C4-2B (cell line): ENCODE data around the gene THADA.

ENCODE experiments used
- ZFX ChIP-seq: fragments of 450-650 bp; IDR thresholded peaks from 2 replicates; pipeline ENCODE4 v1.6.1; 2017
- TF ChIP-seq, protein P1 (sequence below): fragments of 450-650 bp; conservative IDR thresholded peaks from 2 replicates; pipeline ENCODE4 v1.5.1; 2017; ENCODE audit warnings: mild to moderate bottlenecking

DNA sequence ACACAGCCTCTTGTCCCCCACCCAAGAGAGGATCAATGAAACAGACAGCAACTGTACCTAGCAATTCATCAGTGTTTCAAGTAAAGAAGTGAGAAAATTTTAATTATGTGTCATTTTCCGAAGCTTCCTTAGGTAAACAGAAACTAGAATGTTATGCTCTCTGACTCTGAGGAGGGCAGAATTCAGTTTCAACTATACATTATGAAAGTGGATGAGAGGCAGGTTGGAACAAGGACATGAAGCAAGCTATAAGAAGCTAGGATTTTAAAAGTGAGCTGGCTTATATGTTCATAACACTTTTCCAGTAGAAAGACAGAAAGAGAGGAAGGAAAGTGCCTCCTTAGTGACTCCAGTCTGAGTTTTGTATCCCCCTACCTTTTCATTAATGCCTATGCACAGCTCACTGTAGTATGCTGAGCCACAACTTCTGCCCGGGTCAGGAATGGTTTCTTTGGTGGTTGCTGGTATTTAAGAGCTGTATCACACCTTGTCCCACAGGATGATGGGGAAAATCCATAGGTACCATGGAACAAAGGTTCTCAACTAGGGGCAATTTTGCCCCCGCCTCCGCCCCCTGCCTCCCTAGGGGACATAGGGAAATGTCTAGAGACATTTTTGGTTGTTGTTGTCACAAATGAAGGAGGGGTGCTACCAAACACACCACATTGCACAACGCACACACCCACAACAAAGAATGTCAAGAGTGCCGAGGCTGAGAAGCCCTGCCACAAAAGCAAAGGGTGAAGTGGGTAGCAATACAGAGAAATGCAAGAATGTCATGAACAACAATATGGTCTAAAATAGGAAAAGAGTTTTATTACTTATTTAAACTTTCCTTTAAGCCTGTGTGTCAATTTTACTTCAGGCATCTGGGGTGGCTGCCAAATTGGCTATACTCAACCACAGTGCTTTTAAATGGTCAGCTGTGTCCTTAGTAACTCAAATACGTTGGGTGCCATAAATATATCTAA lies 208.5 kb downstream of the THADA start:
- TF ChIP-seq, protein P1, sequence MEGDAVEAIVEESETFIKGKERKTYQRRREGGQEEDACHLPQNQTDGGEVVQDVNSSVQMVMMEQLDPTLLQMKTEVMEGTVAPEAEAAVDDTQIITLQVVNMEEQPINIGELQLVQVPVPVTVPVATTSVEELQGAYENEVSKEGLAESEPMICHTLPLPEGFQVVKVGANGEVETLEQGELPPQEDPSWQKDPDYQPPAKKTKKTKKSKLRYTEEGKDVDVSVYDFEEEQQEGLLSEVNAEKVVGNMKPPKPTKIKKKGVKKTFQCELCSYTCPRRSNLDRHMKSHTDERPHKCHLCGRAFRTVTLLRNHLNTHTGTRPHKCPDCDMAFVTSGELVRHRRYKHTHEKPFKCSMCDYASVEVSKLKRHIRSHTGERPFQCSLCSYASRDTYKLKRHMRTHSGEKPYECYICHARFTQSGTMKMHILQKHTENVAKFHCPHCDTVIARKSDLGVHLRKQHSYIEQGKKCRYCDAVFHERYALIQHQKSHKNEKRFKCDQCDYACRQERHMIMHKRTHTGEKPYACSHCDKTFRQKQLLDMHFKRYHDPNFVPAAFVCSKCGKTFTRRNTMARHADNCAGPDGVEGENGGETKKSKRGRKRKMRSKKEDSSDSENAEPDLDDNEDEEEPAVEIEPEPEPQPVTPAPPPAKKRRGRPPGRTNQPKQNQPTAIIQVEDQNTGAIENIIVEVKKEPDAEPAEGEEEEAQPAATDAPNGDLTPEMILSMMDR: no peak
- TF ChIP-seq ZFX: no peak
